ENCODE measurements around the gene COBL. TPM values are rescaled to one million over a fixed set of nuclear protein-coding genes. Genes with fewer than 3 reads are reported as not detected.

Gene COBL
- total and polyA plus RNA-seq, 2 of the 4 experiments (the other 2 are of a cell fraction): under 0.01 TPM; not detected in 1

DNA sequence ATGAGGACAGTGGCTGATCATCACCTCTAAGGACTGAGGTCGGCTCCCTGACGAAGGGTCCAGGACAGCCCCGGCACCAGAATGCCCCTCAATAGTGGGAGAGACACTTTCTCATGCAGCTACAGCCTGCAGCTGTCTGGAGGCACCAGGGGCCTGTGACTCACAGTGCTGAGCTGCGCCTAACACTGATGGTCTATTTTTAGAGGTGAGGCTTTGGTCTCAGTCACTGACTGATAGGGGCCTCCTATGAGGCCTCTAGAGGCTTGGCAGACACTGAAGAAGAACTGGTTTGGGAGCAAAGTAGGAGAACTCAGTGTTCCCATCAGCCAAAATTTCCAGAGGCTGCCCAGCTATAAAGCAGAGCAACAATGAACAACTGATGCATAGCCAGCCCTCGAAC is 130.1 kb downstream of the COBL start:
- no peaks in the 10 kb centered on the region for H3K36me3 ChIP-seq (ENCODE audit: control insufficient read depth, insufficient read depth, low read length)
- no peak overlapping the region for H3K4me3 ChIP-seq (ENCODE audit: insufficient read depth, low read depth, low read length)
- H3K79me1 ChIP-seq (ENCODE audit: low read depth in 1 of 2, low read length in 2 of 2): no peaks in the 10 kb centered on the region
- POLR2A ChIA-PET (ENCODE audit: unreplicated experiment): no interaction called here
- ATAC-seq (ENCODE audit: low read depth) (no peak), DNase-seq (peak; percentile 2)
- H2AFZ ChIP-seq (replicated peaks; ENCODE audit: low read length, poor library complexity): no peak overlapping the region
- H3K4me2 ChIP-seq (ENCODE audit: low read depth, low read length): no peak overlapping the region
- no peak overlapping the region for H2BK5ac ChIP-seq (ENCODE audit: low read depth, low read length, poor library complexity, severe bottlenecking)
- H4K91ac ChIP-seq (ENCODE audit: insufficient read depth, low read depth, low read length): no peak overlapping the region
- H3K9me3 ChIP-seq (ENCODE audit: control insufficient read depth, insufficient read depth, low read length): no peaks in the 10 kb centered on the region
- dilution Hi-C loops (cut with HindIII; ENCODE audit: low sequenced_read_pairs, unreplicated experiment): no loop called here
- 0% methylated on average over 1 of the region's 5 CpGs; no CpG with 5 or more reads in 1 of the 2 experiments for WGBS, 2 experiments (ENCODE audit: extremely low coverage in 2 of 2, insufficient read length in 1 of 2)
- H2BK15ac ChIP-seq (ENCODE audit: low read depth, low read length): no peak overlapping the region
- no peak overlapping the region for H4K8ac ChIP-seq (ENCODE audit: low read depth in 2 of 2, low read length in 2 of 2)
- no peaks in the 10 kb centered on the region for H3K27me3 ChIP-seq (ENCODE audit: control insufficient read depth, insufficient read depth, low read length)
- H3K23ac ChIP-seq (ENCODE audit: low read depth, low read length): no peak overlapping the region
- no peak overlapping the region for H3K14ac ChIP-seq (replicated peaks; ENCODE audit: low read depth, low read length)
- no peak overlapping the region for H2BK20ac ChIP-seq (ENCODE audit: low read depth, low read length)
- no peaks in the 10 kb centered on the region for H3K4me1 ChIP-seq (ENCODE audit: control insufficient read depth, insufficient read depth, low read length)
- H3K9ac ChIP-seq (ENCODE audit: low read depth, low read length): no peak overlapping the region
- H3K4ac ChIP-seq (ENCODE audit: low read depth, low read length): no peak overlapping the region
- in situ Hi-C loops (cut with MboI; ENCODE audit: low sequenced_read_pairs): no loop called here
- TF ChIP-seq, protein P1, sequence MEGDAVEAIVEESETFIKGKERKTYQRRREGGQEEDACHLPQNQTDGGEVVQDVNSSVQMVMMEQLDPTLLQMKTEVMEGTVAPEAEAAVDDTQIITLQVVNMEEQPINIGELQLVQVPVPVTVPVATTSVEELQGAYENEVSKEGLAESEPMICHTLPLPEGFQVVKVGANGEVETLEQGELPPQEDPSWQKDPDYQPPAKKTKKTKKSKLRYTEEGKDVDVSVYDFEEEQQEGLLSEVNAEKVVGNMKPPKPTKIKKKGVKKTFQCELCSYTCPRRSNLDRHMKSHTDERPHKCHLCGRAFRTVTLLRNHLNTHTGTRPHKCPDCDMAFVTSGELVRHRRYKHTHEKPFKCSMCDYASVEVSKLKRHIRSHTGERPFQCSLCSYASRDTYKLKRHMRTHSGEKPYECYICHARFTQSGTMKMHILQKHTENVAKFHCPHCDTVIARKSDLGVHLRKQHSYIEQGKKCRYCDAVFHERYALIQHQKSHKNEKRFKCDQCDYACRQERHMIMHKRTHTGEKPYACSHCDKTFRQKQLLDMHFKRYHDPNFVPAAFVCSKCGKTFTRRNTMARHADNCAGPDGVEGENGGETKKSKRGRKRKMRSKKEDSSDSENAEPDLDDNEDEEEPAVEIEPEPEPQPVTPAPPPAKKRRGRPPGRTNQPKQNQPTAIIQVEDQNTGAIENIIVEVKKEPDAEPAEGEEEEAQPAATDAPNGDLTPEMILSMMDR (conservative IDR thresholded peaks at IDR 0.05; ENCODE audit: low read depth, low read length): no peak
- no peak for TF ChIP-seq SMC3 (IDR thresholded peaks at IDR 0.05; ENCODE audit: low read depth, low read length)
- TF ChIP-seq, protein P2, sequence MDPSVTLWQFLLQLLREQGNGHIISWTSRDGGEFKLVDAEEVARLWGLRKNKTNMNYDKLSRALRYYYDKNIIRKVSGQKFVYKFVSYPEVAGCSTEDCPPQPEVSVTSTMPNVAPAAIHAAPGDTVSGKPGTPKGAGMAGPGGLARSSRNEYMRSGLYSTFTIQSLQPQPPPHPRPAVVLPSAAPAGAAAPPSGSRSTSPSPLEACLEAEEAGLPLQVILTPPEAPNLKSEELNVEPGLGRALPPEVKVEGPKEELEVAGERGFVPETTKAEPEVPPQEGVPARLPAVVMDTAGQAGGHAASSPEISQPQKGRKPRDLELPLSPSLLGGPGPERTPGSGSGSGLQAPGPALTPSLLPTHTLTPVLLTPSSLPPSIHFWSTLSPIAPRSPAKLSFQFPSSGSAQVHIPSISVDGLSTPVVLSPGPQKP (IDR thresholded peaks at IDR 0.05; ENCODE audit: borderline replicate concordance, low read depth, low read length): no peak
- TF ChIP-seq CHD1 (IDR thresholded peaks at IDR 0.05; ENCODE audit: low read depth, low read length): no peak
- no peak for TF ChIP-seq MAZ (IDR thresholded peaks at IDR 0.05; ENCODE audit: borderline replicate concordance, low read depth, low read length)
- TF ChIP-seq, protein P3, sequence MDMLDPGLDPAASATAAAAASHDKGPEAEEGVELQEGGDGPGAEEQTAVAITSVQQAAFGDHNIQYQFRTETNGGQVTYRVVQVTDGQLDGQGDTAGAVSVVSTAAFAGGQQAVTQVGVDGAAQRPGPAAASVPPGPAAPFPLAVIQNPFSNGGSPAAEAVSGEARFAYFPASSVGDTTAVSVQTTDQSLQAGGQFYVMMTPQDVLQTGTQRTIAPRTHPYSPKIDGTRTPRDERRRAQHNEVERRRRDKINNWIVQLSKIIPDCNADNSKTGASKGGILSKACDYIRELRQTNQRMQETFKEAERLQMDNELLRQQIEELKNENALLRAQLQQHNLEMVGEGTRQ (IDR thresholded peaks at IDR 0.05; ENCODE audit: low read depth, low read length): no peak
- no peak for TF ChIP-seq RAD21 (IDR thresholded peaks at IDR 0.05; ENCODE audit: low read length)
- no peak for TF ChIP-seq POLR2A (IDR thresholded peaks at IDR 0.05; ENCODE audit: low read depth, low read length)
- no peak for TF ChIP-seq NFE2L2 (IDR thresholded peaks at IDR 0.05; ENCODE audit: low read depth, low read length)
- no peak for TF ChIP-seq RFX5 (IDR thresholded peaks at IDR 0.05; ENCODE audit: low read depth, low read length)
- TF ChIP-seq FOS (IDR thresholded peaks at IDR 0.05; ENCODE audit: low read depth, low read length): no peak
- no peak for TF ChIP-seq MXI1 (IDR thresholded peaks at IDR 0.05; ENCODE audit: borderline replicate concordance, low read depth, low read length)
- no peak for TF ChIP-seq RCOR1 (IDR thresholded peaks at IDR 0.05; ENCODE audit: insufficient replicate concordance, low read length)
- no peak for TF ChIP-seq BHLHE40 (IDR thresholded peaks at IDR 0.05; ENCODE audit: low read depth, low read length)
- intact Hi-C loops (cut with micrococcal nuclease): no loop called here
- BruUV-seq (replicated peaks): no TSS peak
- CTCF ChIA-PET: interaction anchor here (0.8 kb wide), 1 partner anchor 12 kb away, joined by 3 read pairs; no protein-coding TSS in a partner anchor
- no peak overlapping the region for H2AK9ac ChIP-seq (replicated peaks; ENCODE audit: low read depth, low read length, poor library complexity)
- no peak overlapping the region for H2BK120ac ChIP-seq (ENCODE audit: low read depth, low read length)
- no peak overlapping the region for H3K56ac ChIP-seq (ENCODE audit: extremely low read depth, insufficient read depth, low read length)
- no peak overlapping the region for H3K27ac ChIP-seq (ENCODE audit: insufficient read depth, low read length)
- no peak overlapping the region for H2AK5ac ChIP-seq (ENCODE audit: low read depth, low read length)
- H3K18ac ChIP-seq (ENCODE audit: low read depth, low read length): no peak overlapping the region
- H4K20me1 ChIP-seq (ENCODE audit: insufficient read depth, low read length): no peaks in the 10 kb centered on the region
- no peaks in the 10 kb centered on the region for H3K9me1 ChIP-seq (ENCODE audit: insufficient read depth, low read length)
- H4K5ac ChIP-seq (ENCODE audit: low read depth, low read length): no peak overlapping the region

All from IMR-90 (cell line).